HL-60 (cell line): ENCODE data around the gene PLGRKT.
"Not testable (repeated sequence)": the region's sequence is repeated elsewhere in the genome, so short reads cannot be mapped to it uniquely, and the experiment has no call there.

Experiments
- CTCF ChIP-seq: IDR thresholded peaks from one replicate; pipeline ENCODE4 v1.5.1; 2011; ENCODE audit warnings: low read length, control low read depth, inconsistent platforms; ENCODE audit not compliant: insufficient read depth
- POLR2AphosphoS5 ChIP-seq: IDR thresholded peaks from 2 replicates; pipeline ENCODE4 v1.6.1; 2012; ENCODE audit warnings: low read depth
- REST ChIP-seq: IDR thresholded peaks from 2 replicates; pipeline ENCODE4 v1.6.1; 2012; ENCODE audit warnings: low read depth; ENCODE audit not compliant: insufficient replicate concordance

- not testable (repeated sequence) for TF ChIP-seq CTCF, REST, POLR2AphosphoS5
Measured at GRCh38 chr9:5433841-5434810, 3.6 kb downstream of the PLGRKT start.
